HepG2 (cell line): ENCODE measurements around the gene UBAC2. TPM values are rescaled to one million over a fixed set of nuclear protein-coding genes. Genes with fewer than 3 reads are reported as not detected.

Source experiments
- ATAC-seq: fragments of 200-7000 bp; cut with Tn5 transposase; 3 replicates; pipeline ENCODE4 v1.9.1; 2020; ENCODE audit warnings: mild to moderate bottlenecking, moderate library complexity
- BruUV-seq: library from RNA; stranded (reverse); fragments of 400-500 nt; replicated peaks from 2 replicates; lab custom pipeline; 2021; lab: Mats Ljungman, UMichigan
- CTCF ChIA-PET: fragments of 300-600 bp; formaldehyde crosslinking; extraction: SDS; loops from one replicate; lab custom pipeline; 2021; ENCODE audit warnings: low total read pairs, inconsistent platforms, low intra/inter-chr PET ratio; lab: Yijun Ruan, JAX
- POLR2A ChIA-PET: fragments of 350-600 bp; sonication (Branson Sonifier 250); formaldehyde crosslinking; loops from one replicate; lab custom pipeline; 2020; ENCODE audit warnings: antibody characterized with exemption, inconsistent platforms; lab: Yijun Ruan, JAX
- DNase-seq: peaks from one replicate; pipeline ENCODE4 v3.0.0-alpha.2; 2015; ENCODE audit warnings: low spot score
- FAIRE-seq: peaks from 3 replicates; lab custom pipeline; 2011; peaks lifted over from hg19 to GRCh38; lab: Jason Lieb, UNC
- H2AFZ ChIP-seq: one replicate; pipeline ENCODE4 v1.6.1; 2011; ENCODE audit warnings: low read length, inconsistent platforms
- H3K27ac ChIP-seq: fragments of 300-600 bp; 3 replicates; pipeline ENCODE4 v1.8.0; 2011; ENCODE audit warnings: mixed run types, mild to moderate bottlenecking, mixed read lengths, low read length, inconsistent platforms; ENCODE audit not compliant: insufficient read depth; ENCODE audit errors: extremely low read length
- H3K27me3 ChIP-seq, 2 experiments: fragments of 200-600 bp in 1 of 2; 2 replicates in 1 of 2; 3 replicates in 1 of 2; pipeline versions ENCODE4 v1.6.0 to v1.8.0; 2011; ENCODE audit warnings: low read length in 2 of 2, mild to moderate bottlenecking in 2 of 2, moderate library complexity in 2 of 2, inconsistent platforms in 1 of 2; ENCODE audit not compliant: insufficient read depth in 2 of 2, control insufficient read depth in 1 of 2
- H3K36me3 ChIP-seq, 2 experiments: fragments of 200-600 bp in 1 of 2; replicated peaks in 1 of 2; 2 replicates in 1 of 2; 3 replicates in 1 of 2; pipeline versions ENCODE4 v1.5.1 to v1.8.0; 2011; ENCODE audit warnings: low read length in 2 of 2, inconsistent platforms in 1 of 2; ENCODE audit not compliant: insufficient read depth in 2 of 2, control insufficient read depth in 1 of 2
- H3K4me1 ChIP-seq: 2 replicates; pipeline ENCODE4 v1.5.1; 2012; ENCODE audit warnings: low read length, inconsistent platforms; ENCODE audit not compliant: insufficient read depth
- H3K4me2 ChIP-seq: 2 replicates; pipeline ENCODE4 v1.6.0; 2011; ENCODE audit warnings: low read depth, low read length, inconsistent platforms
- H3K4me3 ChIP-seq, 3 experiments: fragments of 200-600 bp in 1 of 3; sonication (generic), shearing (Covaris generic) in 1 of 3; replicated peaks in 1 of 3; 2 replicates each; pipeline ENCODE4 v1.5.1; 2011 to 2016; ENCODE audit warnings: low read length in 3 of 3, inconsistent platforms in 2 of 3, low read depth in 2 of 3, mild to moderate bottlenecking in 2 of 3, control low read depth in 1 of 3, mixed read lengths in 1 of 3; ENCODE audit not compliant: insufficient read depth in 1 of 3
- H3K79me2 ChIP-seq: one replicate; pipeline ENCODE4 v1.6.1; 2011; ENCODE audit warnings: low read length, inconsistent platforms; ENCODE audit not compliant: insufficient read depth
- H3K9ac ChIP-seq: 2 replicates; pipeline ENCODE4 v1.6.0; 2011; ENCODE audit warnings: mild to moderate bottlenecking, low read depth, low read length, inconsistent platforms; ENCODE audit not compliant: insufficient read depth
- H3K9me3 ChIP-seq: 2 replicates; pipeline ENCODE4 v1.5.1; 2012; ENCODE audit warnings: mild to moderate bottlenecking, low read length
- H4K20me1 ChIP-seq: 2 replicates; pipeline ENCODE4 v1.6.0; 2011; ENCODE audit warnings: inconsistent platforms, mild to moderate bottlenecking, low read length, moderate library complexity; ENCODE audit not compliant: insufficient read depth
- KDM5B ChIP-seq: sonication (generic); formaldehyde crosslinking; IDR thresholded peaks from 2 replicates; pipeline ENCODE4 v1.4.0; 2020; ENCODE audit warnings: missing genetic modification reagents, mild to moderate bottlenecking, borderline replicate concordance
- PAF1 ChIP-seq: IDR thresholded peaks from 2 replicates; pipeline ENCODE4 v1.6.1; 2016; ENCODE audit warnings: missing genetic modification reagents, missing compliant biosample characterization
- SKI ChIP-seq: fragments of 450-650 bp; IDR thresholded peaks from one replicate; pipeline ENCODE4 v1.6.1; 2018; ENCODE audit warnings: mild to moderate bottlenecking; ENCODE audit not compliant: partially characterized antibody
- ZBTB20 ChIP-seq: sonication (generic); formaldehyde crosslinking; IDR thresholded peaks from 2 replicates; pipeline ENCODE4 v1.8.1; 2023; ENCODE audit warnings: missing genetic modification reagents, low read depth, mild to moderate bottlenecking, borderline replicate concordance
- WGBS: methylation state at CpG from one replicate; pipeline ENCODE4 v1.1.6; 2017; ENCODE audit warnings: low lambda C conversion rate; 5-methylcytosine and 5-hydroxymethylcytosine counted together
- in situ Hi-C: cut with HindIII; loops from 2 replicates; pipeline ENCODE4 v1.10.0; 2017; ENCODE audit warnings: low pct_unique_long_range_greater_than_20kb; ENCODE audit not compliant: extremely low pct_ligation_motif_present
- intact Hi-C: fragments of 100-400 bp; cut with micrococcal nuclease; formaldehyde crosslinking; loops from one replicate; pipeline ENCODE4 v1.10.0; 2022; ENCODE audit not compliant: unreplicated experiment
- polyA plus RNA-seq, 8 experiments: library from polyadenylated mRNA; depleted of rRNA in 3 of 8; stranded (reverse) in 7 of 8; unstranded in 1 of 8; fragments of >200 nt; fragmentation: Illumina TruSeq in 4 of 8; extraction: Trizol in 4 of 8; gene quantifications; 2 replicates each; pipeline versions ENCODE4 v1.2.1 to v1.2.3, GENCODE V29; 2011 to 2016; ENCODE audit warnings: low read depth in 4 of 8, missing spikeins in 1 of 8, mixed read lengths in 1 of 8; ENCODE audit not compliant: insufficient read depth in 1 of 8
- total RNA-seq, 5 experiments: library from RNA; depleted of rRNA; stranded (reverse); fragments of >200 nt; fragmentation: Illumina TruSeq; extraction: Trizol; gene quantifications; 2 replicates each; pipeline ENCODE4 v1.2.3, GENCODE V29; 2016; ENCODE audit warnings: low read depth in 1 of 5

The UBAC2 gene
- total and polyA plus RNA-seq, 2 of the 13 experiments (the other 11 are each of a cell fraction or from before 2014, with no cell fraction given) = 61.3 to 80.8 TPM

DNA sequence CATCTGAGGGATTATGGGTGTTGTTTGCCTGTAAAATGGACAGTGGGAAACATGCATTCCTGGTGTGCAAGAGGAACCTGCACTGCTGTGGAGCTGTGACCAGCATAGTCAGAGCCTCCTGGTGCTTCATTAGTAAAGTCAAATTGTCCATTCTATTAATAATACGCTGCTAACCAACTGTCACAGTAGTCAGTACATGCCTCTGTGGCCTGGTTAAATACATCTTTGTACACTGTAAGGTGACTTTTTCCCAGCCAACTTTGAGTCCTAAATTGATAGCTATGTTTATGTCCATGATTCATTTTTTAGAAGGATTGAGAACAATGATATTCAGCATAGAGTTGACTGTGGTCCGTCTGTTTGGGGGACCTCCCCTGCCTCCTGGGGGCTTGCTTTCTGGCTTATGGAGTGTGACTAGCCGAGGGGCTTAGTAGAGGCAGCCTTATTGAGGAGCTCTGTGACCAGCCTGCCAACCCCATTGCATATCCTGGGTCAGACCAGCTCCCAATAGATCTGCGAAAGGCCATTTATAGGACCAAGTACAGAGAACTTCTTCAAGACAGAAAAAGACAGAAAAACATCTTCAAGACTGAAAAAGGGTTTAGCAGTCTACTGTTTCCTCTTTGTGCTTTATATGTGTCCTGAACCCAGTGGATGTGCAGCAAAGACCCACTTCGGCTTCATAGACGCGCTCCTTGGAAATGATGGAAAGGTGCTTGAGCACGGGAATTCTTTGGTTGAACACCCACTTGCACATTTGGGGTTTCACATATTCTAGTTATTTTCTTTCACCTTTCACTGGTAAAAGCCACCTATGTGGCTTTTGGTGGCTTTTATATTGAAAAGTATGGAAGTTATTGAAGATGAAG, 102.2 kb downstream of the UBAC2 start:
- DNase-seq (no peak), FAIRE-seq (no peak), ATAC-seq (no peak)
- Histone ChIP-seq H3K9ac (no peak overlapping the region), H3K27ac (no peak overlapping the region), H3K27me3 (no peaks in the 10 kb centered on the region), H3K4me1 (no peaks in the 10 kb centered on the region), H2AFZ (no peak overlapping the region), H3K36me3 (peaks cover 2 to 9% of the 10 kb centered on the region in 2 experiments; a peak in 4 of 5 replicates), H4K20me1 (no peaks in the 10 kb centered on the region), H3K4me2 (no peak overlapping the region), H3K9me3 (no peaks in the 10 kb centered on the region)
- CTCF ChIA-PET = no interaction called here
- in situ Hi-C loops = no loop called here
- WGBS = 98% methylated on average over 8 of the region's 8 CpGs
- BruUV-seq = no TSS peak
- TF ChIP-seq KDM5B (CRISPR knock-in tag) = no peak
- TF ChIP-seq SKI = no peak
- TF ChIP-seq PAF1 = no peak
- TF ChIP-seq, all 625 proteins: peak for 0
- intact Hi-C loops = no loop called here
- POLR2A ChIA-PET = no interaction called here
- Histone ChIP-seq H3K4me3 (no peak overlapping the region), H3K79me2 (no peaks in the 10 kb centered on the region)

DNA sequence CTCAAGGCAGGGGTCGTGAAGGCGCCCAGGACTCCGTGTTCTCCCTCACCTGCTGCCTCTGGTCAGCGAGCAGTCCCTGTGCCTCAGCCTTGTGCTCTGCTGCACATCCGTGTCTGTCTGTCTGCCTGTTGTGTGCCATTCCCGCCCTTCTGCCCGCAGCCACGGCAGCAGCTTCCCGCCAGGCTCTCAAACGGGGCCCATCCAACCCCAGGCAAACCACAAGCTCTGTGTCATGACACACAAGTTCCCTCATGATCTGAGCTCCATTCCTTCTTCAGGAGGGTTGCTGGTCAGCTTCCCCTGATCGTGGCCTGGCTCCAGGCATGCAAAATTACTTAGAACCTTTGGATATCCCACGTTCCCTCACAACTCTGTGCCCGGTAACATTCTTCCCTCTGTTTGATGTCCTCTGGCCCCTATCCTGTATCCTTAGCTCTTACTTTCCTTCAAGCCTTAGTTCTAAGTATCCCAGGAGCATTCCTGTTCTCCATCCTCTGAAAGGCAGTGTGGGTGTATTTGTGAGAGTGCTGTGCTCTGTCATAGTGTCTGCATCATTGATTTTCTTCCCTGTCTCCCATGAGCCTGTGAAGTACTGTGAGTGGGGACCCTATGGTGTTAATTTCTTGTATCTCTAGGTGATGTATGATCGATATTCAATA, 103.3 kb downstream of the UBAC2 start:
- 97% methylated on average over 14 of the region's 14 CpGs for WGBS
- H3K9ac ChIP-seq = no peak overlapping the region
- no peak overlapping the region for H3K4me3 ChIP-seq
- FAIRE-seq (no peak), ATAC-seq (no peak), DNase-seq (no peak)
- CTCF ChIA-PET = no interaction called here
- no peaks in the 10 kb centered on the region for H3K27me3 ChIP-seq
- intact Hi-C loops (no loop called here), in situ Hi-C loops (no loop called here)
- no peaks in the 10 kb centered on the region for H3K4me1 ChIP-seq
- H3K79me2 ChIP-seq = no peaks in the 10 kb centered on the region
- no peak overlapping the region for H3K27ac ChIP-seq
- no peaks in the 10 kb centered on the region for H3K9me3 ChIP-seq
- POLR2A ChIA-PET = no interaction called here
- H3K36me3 ChIP-seq = peaks cover 2 to 11% of the 10 kb centered on the region in 2 experiments; a peak in 4 of 5 replicates
- no TSS peak for BruUV-seq
- H2AFZ ChIP-seq = no peak overlapping the region
- H3K4me2 ChIP-seq = no peak overlapping the region
- H4K20me1 ChIP-seq = no peaks in the 10 kb centered on the region
- TF ChIP-seq ZBTB20 (CRISPR knock-in tag) = no peak
